ENCODE measurements around the gene SUMF2.
"Not testable (repeated sequence)": the region's sequence is repeated elsewhere in the genome, so short reads cannot be mapped to it uniquely, and the experiment has no call there.

Gene SUMF2

DNA sequence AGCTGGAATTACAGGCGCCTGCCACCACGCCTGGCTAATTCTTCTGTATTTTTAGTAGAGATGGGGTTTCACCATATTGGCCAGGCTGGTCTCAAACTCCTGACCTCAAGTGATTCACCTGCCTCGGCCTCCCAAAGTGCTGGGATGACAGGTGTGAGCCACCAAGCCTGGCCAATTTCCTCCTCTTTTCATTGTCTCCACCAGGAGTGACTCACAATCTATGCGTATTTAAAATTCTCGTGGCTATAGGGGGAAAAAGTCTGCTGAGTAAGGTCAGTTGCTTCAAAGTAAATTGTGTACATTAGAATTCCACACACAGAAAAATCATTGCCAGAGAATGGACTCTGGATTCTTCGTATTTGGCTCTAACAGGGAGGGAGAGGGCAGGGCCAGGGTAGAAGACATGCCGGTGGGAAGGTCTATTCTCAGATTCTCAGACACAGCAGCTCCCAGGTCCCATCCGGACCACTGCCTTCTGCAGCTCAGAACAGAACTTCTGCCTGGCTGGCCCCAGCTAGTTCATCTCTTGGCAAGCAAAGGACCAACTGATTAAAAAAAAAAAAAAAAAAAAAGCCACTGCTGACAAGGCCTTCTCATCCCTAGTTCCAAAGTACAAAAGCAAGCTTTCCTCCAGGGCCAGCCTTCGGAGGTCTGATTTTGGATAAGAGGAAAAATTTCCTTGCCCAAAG is 35.0 kb upstream of the SUMF2 start:
- ChIA-PET POLR2A (interaction anchor here (0.8 kb wide), 1 partner anchor 22 kb away, joined by 4 read pairs; the partner anchor contains the start of genes CCT6A and PSPH), CTCF (interaction anchor here (0.6 to 1.2 kb wide), 3 partner anchors 24 to 318 kb away, joined by 3 to 4 read pairs (median 3); no protein-coding TSS in a partner anchor)
- Histone ChIP-seq H3K9me3 (ENCODE audit: control insufficient read depth, insufficient read depth, low read depth, low read length) (no peaks in the 10 kb centered on the region), H3K27ac (ENCODE audit: extremely low read depth, low read depth, low read length) (no peak overlapping the region), H3K36me3 (ENCODE audit: control insufficient read depth in 2 of 2, insufficient read depth in 1 of 2, low read length in 2 of 2) (peaks cover 36 to 52% of the 10 kb centered on the region in 2 experiments; a peak in 2 of 3 replicates), H3K4me3 (ENCODE audit: low read depth, low read length) (no peak overlapping the region), H3K4me1 (ENCODE audit: control insufficient read depth, insufficient read depth, low read length) (no peaks in the 10 kb centered on the region)
- TF ChIP-seq ZNF26 (tag by site-specific recombination; IDR thresholded peaks at IDR 0.05): no peak

DNA sequence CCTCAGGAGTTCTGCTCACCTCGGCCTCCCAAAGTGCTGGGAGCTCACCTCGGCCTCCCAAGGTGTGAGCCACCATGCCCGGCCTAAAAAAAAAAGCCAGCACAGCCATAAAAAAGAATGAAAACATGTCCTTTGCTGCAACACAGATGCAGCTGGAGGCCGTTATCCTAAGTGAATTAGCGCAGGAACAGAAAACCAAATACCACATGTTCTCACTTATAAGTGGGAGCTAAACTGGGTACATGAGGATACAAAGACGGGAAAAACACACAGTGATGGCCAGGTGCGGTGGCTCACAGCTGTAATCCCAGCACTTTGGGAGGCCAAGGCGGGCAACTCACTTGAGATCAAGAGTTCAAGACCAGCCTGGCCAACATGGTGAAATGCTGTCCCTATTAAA is 33.7 kb upstream of the SUMF2 start:
- ChIA-PET CTCF (no interaction called here), POLR2A (no interaction called here)
- no peak for TF ChIP-seq ZNF24 (tag by site-specific recombination; IDR thresholded peaks at IDR 0.05)
- no peak for TF ChIP-seq ZNF202 (tag by site-specific recombination; IDR thresholded peaks at IDR 0.05; ENCODE audit: borderline replicate concordance)
- TF ChIP-seq REPIN1 (tag by site-specific recombination; IDR thresholded peaks at IDR 0.05; ENCODE audit: low read depth): no peak
- no peak for TF ChIP-seq ZBTB21 (tag by site-specific recombination; IDR thresholded peaks at IDR 0.05)
- TF ChIP-seq ZNF621 (tag by site-specific recombination; IDR thresholded peaks at IDR 0.05): no peak
- TF ChIP-seq, protein P1, sequence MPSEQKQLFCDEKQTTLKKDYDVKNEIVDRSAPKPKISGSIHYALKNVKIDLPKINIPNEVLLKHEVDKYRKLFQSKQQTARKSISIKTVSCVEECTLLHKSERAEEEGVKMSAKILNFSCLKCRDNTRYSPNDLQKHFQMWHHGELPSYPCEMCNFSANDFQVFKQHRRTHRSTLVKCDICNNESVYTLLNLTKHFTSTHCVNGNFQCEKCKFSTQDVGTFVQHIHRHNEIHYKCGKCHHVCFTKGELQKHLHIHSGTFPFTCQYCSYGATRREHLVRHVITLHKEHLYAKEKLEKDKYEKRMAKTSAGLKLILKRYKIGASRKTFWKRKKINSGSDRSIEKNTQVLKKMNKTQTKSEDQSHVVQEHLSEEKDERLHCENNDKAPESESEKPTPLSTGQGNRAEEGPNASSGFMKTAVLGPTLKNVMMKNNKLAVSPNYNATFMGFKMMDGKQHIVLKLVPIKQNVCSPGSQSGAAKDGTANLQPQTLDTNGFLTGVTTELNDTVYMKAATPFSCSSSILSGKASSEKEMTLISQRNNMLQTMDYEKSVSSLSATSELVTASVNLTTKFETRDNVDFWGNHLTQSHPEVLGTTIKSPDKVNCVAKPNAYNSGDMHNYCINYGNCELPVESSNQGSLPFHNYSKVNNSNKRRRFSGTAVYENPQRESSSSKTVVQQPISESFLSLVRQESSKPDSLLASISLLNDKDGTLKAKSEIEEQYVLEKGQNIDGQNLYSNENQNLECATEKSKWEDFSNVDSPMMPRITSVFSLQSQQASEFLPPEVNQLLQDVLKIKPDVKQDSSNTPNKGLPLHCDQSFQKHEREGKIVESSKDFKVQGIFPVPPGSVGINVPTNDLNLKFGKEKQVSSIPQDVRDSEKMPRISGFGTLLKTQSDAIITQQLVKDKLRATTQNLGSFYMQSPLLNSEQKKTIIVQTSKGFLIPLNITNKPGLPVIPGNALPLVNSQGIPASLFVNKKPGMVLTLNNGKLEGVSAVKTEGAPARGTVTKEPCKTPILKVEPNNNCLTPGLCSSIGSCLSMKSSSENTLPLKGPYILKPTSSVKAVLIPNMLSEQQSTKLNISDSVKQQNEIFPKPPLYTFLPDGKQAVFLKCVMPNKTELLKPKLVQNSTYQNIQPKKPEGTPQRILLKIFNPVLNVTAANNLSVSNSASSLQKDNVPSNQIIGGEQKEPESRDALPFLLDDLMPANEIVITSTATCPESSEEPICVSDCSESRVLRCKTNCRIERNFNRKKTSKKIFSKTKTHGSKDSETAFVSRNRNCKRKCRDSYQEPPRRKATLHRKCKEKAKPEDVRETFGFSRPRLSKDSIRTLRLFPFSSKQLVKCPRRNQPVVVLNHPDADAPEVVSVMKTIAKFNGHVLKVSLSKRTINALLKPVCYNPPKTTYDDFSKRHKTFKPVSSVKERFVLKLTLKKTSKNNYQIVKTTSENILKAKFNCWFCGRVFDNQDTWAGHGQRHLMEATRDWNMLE (tag by site-specific recombination; conservative IDR thresholded peaks at IDR 0.05; ENCODE audit: low read depth): no peak
- TF ChIP-seq KLF8 (tag by site-specific recombination; IDR thresholded peaks at IDR 0.05): no peak
- TF ChIP-seq, protein P2, sequence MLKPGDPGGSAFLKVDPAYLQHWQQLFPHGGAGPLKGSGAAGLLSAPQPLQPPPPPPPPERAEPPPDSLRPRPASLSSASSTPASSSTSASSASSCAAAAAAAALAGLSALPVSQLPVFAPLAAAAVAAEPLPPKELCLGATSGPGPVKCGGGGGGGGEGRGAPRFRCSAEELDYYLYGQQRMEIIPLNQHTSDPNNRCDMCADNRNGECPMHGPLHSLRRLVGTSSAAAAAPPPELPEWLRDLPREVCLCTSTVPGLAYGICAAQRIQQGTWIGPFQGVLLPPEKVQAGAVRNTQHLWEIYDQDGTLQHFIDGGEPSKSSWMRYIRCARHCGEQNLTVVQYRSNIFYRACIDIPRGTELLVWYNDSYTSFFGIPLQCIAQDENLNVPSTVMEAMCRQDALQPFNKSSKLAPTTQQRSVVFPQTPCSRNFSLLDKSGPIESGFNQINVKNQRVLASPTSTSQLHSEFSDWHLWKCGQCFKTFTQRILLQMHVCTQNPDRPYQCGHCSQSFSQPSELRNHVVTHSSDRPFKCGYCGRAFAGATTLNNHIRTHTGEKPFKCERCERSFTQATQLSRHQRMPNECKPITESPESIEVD (tag by site-specific recombination; IDR thresholded peaks at IDR 0.05): no peak
- no peak for TF ChIP-seq ZNF510 (tag by site-specific recombination; IDR thresholded peaks at IDR 0.05; ENCODE audit: insufficient replicate concordance)
- TF ChIP-seq KLF9 (tag by site-specific recombination; IDR thresholded peaks at IDR 0.05; ENCODE audit: low read depth): no peak
- TF ChIP-seq, protein P3, sequence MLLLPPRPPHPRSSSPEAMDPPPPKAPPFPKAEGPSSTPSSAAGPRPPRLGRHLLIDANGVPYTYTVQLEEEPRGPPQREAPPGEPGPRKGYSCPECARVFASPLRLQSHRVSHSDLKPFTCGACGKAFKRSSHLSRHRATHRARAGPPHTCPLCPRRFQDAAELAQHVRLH (tag by site-specific recombination; IDR thresholded peaks at IDR 0.05): no peak
- Histone ChIP-seq H3K27ac (ENCODE audit: extremely low read depth, low read depth, low read length) (no peak overlapping the region), H3K4me3 (ENCODE audit: low read depth, low read length) (no peak overlapping the region), H3K9me3 (ENCODE audit: control insufficient read depth, insufficient read depth, low read depth, low read length) (no peaks in the 10 kb centered on the region), H3K4me1 (ENCODE audit: control insufficient read depth, insufficient read depth, low read length) (no peaks in the 10 kb centered on the region), H3K36me3 (ENCODE audit: control insufficient read depth in 2 of 2, insufficient read depth in 1 of 2, low read length in 2 of 2) (peaks cover 36 to 47% of the 10 kb centered on the region in 2 experiments; a peak in 2 of 3 replicates)

DNA sequence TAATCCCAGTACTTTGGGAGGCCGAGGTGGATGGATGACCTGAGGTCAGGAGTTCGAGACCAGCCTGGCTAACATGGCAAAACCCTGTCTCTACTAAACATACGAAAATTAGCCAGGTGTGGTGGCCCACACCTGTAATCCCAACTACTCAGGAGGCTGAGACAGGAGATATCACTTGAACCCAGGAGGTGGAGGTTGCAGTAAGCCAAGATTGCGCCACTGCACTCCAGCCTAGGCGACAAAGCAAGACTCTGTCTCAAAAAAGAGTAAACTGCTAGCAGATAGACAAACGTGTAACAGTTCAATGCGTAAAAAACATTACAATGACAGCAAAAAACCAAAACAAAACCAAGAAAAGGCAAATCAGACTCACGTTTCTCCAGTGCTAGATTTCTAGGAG is 32.5 kb upstream of the SUMF2 start:
- H3K4me3 ChIP-seq (ENCODE audit: low read depth, low read length); POLR2A ChIA-PET; H3K27ac ChIP-seq (ENCODE audit: extremely low read depth, low read depth, low read length); H3K4me1 ChIP-seq (ENCODE audit: control insufficient read depth, insufficient read depth, low read length); H3K9me3 ChIP-seq (ENCODE audit: control insufficient read depth, insufficient read depth, low read depth, low read length): not testable (repeated sequence)
- CTCF ChIA-PET: interaction anchor here (0.6 kb wide), 1 partner anchor 68 kb away, joined by 5 read pairs; no protein-coding TSS in a partner anchor
- H3K36me3 ChIP-seq (ENCODE audit: control insufficient read depth in 2 of 2, insufficient read depth in 1 of 2, low read length in 2 of 2): peaks cover 31 to 42% of the 10 kb centered on the region in 2 experiments; a peak in 2 of 3 replicates

GRCh38 chr7:56032578-56032977 is 31.5 kb upstream of the SUMF2 start:
- CTCF ChIA-PET: interaction anchor here (0.5 to 0.6 kb wide), 2 partner anchors 206 to 480 kb away, joined by 3 read pairs; no protein-coding TSS in a partner anchor
- H3K9me3 ChIP-seq (ENCODE audit: control insufficient read depth, insufficient read depth, low read depth, low read length); H3K4me3 ChIP-seq (ENCODE audit: low read depth, low read length); H3K4me1 ChIP-seq (ENCODE audit: control insufficient read depth, insufficient read depth, low read length); H3K27ac ChIP-seq (ENCODE audit: extremely low read depth, low read depth, low read length): not testable (repeated sequence)
- peaks cover 24 to 38% of the 10 kb centered on the region in 2 experiments; a peak in 2 of 3 replicates for H3K36me3 ChIP-seq (ENCODE audit: control insufficient read depth in 2 of 2, insufficient read depth in 1 of 2, low read length in 2 of 2)
- POLR2A ChIA-PET: interaction anchor here (1.0 to 1.1 kb wide), 2 partner anchors 15 to 18 kb away, joined by 3 to 11 read pairs; partner anchors contain the start of genes CCT6A and PSPH

Data from HEK293 (cell line).